ENCODE measurements around the gene TBC1D5. TPM values are rescaled to one million over a fixed set of nuclear protein-coding genes. Genes with fewer than 3 reads are reported as not detected.

Gene TBC1D5
- total RNA-seq, 1 experiment from 2014 or later: 30.4 TPM

DNA sequence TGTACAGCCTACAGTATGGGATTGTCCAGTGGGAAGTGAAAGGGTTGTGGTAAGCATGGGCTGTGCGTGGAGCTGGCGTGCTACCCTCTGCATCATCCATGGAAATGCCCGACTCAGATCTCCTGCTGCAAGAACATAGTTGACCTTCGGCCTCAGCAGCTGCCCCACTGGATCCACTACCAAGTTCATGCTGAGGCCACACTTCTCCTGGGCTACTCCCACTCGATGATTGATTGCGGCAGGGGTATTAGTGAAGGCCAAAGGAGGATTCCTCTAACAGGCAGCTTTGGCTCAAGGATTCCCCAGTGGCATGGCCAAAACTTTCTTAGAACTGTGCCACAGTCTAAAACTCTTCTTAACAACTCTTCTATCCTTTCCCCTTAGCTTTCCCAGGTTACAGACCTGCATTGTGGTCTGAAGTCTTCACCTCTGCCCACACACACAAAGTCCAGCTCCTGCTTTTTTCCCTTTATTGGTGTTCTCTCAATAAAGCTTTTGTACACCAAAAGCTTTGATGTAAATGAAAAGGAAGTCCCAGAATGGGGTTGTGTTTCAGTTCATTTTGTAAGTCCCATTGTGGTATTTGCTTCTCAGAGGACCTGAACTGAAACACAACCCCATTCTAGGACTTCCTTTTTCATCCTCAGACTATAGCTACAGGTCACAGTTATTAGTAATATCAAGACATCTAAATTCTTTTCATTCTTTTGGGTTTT, 4.9 kb upstream of the TBC1D5 start:
- no TSS peak for BruUV-seq (replicated peaks)
- intact Hi-C loops (cut with micrococcal nuclease; ENCODE audit: unreplicated experiment) (no loop called here), in situ Hi-C loops (cut with HindIII; ENCODE audit: low pct_unique_long_range_greater_than_20kb, low sequenced_read_pairs) (no loop called here)
- H3K27me3 ChIP-seq (ENCODE audit: control insufficient read depth, insufficient read depth, low read length): no peaks in the 10 kb centered on the region
- ATAC-seq: no peak
- no peaks in the 10 kb centered on the region for H3K36me3 ChIP-seq (ENCODE audit: control insufficient read depth, insufficient read depth, low read length)
- no peak for DNase-seq (ENCODE audit: low read depth, low spot score)
- ChIA-PET POLR2A (interaction anchor here (0.5 to 0.6 kb wide), 2 partner anchors 12 to 805 kb away, joined by 3 read pairs; no protein-coding TSS in a partner anchor), CTCF (no interaction called here)
- H3K4me1 ChIP-seq (ENCODE audit: control insufficient read depth, insufficient read depth, low read length): peaks cover 7% of the 10 kb centered on the region; the same call in 1 of the 2 replicates
- no peak overlapping the region for H3K27ac ChIP-seq (ENCODE audit: low read length)
- H3K4me3 ChIP-seq (ENCODE audit: low read depth in 2 of 2, low read length in 2 of 2): no peak overlapping the region
- TF ChIP-seq SIN3A (IDR thresholded peaks at IDR 0.05; ENCODE audit: borderline replicate concordance, insufficient read depth, low read depth, low read length): no peak
- no peak for TF ChIP-seq TCF7L2 (IDR thresholded peaks at IDR 0.05; ENCODE audit: low read depth, low read length)
- no peak for TF ChIP-seq POLR2AphosphoS5 (IDR thresholded peaks at IDR 0.05; ENCODE audit: low read depth, low read length)
- H3K9me3 ChIP-seq (ENCODE audit: control insufficient read depth, insufficient read depth, low read depth, low read length): no peaks in the 10 kb centered on the region

DNA sequence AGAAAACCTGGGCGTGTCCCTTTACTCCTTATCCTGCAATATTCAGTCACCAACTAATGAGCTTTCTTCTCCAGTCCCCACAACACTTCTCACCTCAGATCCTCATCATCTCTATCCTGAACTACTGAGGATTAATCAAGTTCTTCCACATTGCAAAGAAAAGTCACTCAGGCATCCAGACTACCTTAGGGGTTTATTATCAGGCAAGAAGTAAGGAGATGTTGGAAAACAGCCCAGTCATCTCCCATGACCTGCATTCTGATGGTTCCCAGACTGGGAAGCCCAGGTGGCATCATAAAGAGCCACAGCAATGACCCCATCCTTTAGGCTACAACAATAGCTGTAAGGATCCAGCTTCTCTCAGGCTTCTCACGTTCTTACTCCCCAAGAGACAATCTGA, 3.5 kb upstream of the TBC1D5 start:
- ATAC-seq: no peak
- Histone ChIP-seq H3K9me3 (ENCODE audit: control insufficient read depth, insufficient read depth, low read depth, low read length) (no peaks in the 10 kb centered on the region), H3K4me3 (ENCODE audit: low read depth in 2 of 2, low read length in 2 of 2) (no peak overlapping the region), H3K27ac (ENCODE audit: low read length) (no peak overlapping the region), H3K4me1 (ENCODE audit: control insufficient read depth, insufficient read depth, low read length) (peaks cover 11% of the 10 kb centered on the region), H3K27me3 (ENCODE audit: control insufficient read depth, insufficient read depth, low read length) (no peaks in the 10 kb centered on the region), H3K36me3 (ENCODE audit: control insufficient read depth, insufficient read depth, low read length) (no peaks in the 10 kb centered on the region; the same call in 1 of the 2 replicates)
- ChIA-PET POLR2A (no interaction called here), CTCF (no interaction called here)
- no TSS peak for BruUV-seq (replicated peaks)
- intact Hi-C loops (cut with micrococcal nuclease; ENCODE audit: unreplicated experiment): no loop called here
- in situ Hi-C loops (cut with HindIII; ENCODE audit: low pct_unique_long_range_greater_than_20kb, low sequenced_read_pairs): no loop called here
- no peak for TF ChIP-seq REST (IDR thresholded peaks at IDR 0.05; ENCODE audit: insufficient read depth in 1 of 2, low read depth in 2 of 2, low read length in 1 of 2)
- DNase-seq (ENCODE audit: low read depth, low spot score): no peak

- no peak overlapping the region for H3K4me3 ChIP-seq (ENCODE audit: low read depth in 2 of 2, low read length in 2 of 2)
- DNase-seq (ENCODE audit: low read depth, low spot score) (no peak), ATAC-seq (no peak)
- intact Hi-C loops (cut with micrococcal nuclease; ENCODE audit: unreplicated experiment): no loop called here
- POLR2A ChIA-PET: no interaction called here
- H3K9me3 ChIP-seq (ENCODE audit: control insufficient read depth, insufficient read depth, low read depth, low read length): no peaks in the 10 kb centered on the region
- no peak overlapping the region for H3K27ac ChIP-seq (ENCODE audit: low read length)
- no TSS peak for BruUV-seq (replicated peaks)
- CTCF ChIA-PET: no interaction called here
- in situ Hi-C loops (cut with HindIII; ENCODE audit: low pct_unique_long_range_greater_than_20kb, low sequenced_read_pairs): no loop called here
- TF ChIP-seq CTCF (IDR thresholded peaks at IDR 0.05) (no peak), TCF7L2 (IDR thresholded peaks at IDR 0.05; ENCODE audit: low read depth, low read length) (no peak), SIN3A (IDR thresholded peaks at IDR 0.05; ENCODE audit: borderline replicate concordance, insufficient read depth, low read depth, low read length) (no peak), REST (IDR thresholded peaks at IDR 0.05; ENCODE audit: insufficient read depth in 1 of 2, low read depth in 2 of 2, low read length in 1 of 2) (no peak), POLR2AphosphoS5 (IDR thresholded peaks at IDR 0.05; ENCODE audit: low read depth, low read length) (no peak)
- H3K36me3 ChIP-seq (ENCODE audit: control insufficient read depth, insufficient read depth, low read length): no peaks in the 10 kb centered on the region; the same call in 1 of the 2 replicates
- H3K27me3 ChIP-seq (ENCODE audit: control insufficient read depth, insufficient read depth, low read length): no peaks in the 10 kb centered on the region
- peaks cover 11% of the 10 kb centered on the region for H3K4me1 ChIP-seq (ENCODE audit: control insufficient read depth, insufficient read depth, low read length)
Measured at GRCh38 chr3:17745301-17745700, 2.9 kb upstream of the TBC1D5 start.

Data from Panc1 (cell line).